Endothelial cell of umbilical vein (primary cell): ENCODE results near the gene ARID1B. TPM values are rescaled to one million over a fixed set of nuclear protein-coding genes. Genes with fewer than 3 reads are reported as not detected.

Source experiments
- BruUV-seq: library from RNA; stranded (reverse); fragments of 400-500 nt; replicated peaks from 2 replicates; lab custom pipeline; 2021; lab: Mats Ljungman, UMichigan
- CTCF ChIA-PET: fragments of 300-600, 350-600 bp; sonication (Branson Sonifier 250); formaldehyde crosslinking; loops from one replicate; lab custom pipeline; 2021; ENCODE audit warnings: antibody characterized with exemption, inconsistent platforms; lab: Charles Lee
- POLR2A ChIA-PET: fragments of 300-600, 350-600 bp; sonication (Branson Sonifier 250); formaldehyde crosslinking; loops from one replicate; lab custom pipeline; 2021; ENCODE audit warnings: antibody characterized with exemption, inconsistent platforms; lab: Charles Lee
- DNase-seq: peaks from one replicate; pipeline ENCODE4 v3.0.0-alpha.2; 2011; ENCODE audit warnings: low read depth, low spot score
- FAIRE-seq: peaks from 2 replicates; lab custom pipeline; 2011; peaks lifted over from hg19 to GRCh38; lab: Jason Lieb, UNC
- H2AFZ ChIP-seq: 2 replicates; pipeline ENCODE4 v1.6.0; 2012; ENCODE audit warnings: low read depth, low read length, control low read depth, inconsistent platforms
- H3K27ac ChIP-seq: 2 replicates; pipeline ENCODE4 v1.5.1; 2011; ENCODE audit warnings: low read depth, mild to moderate bottlenecking, control low read depth, low read length, moderate library complexity; ENCODE audit not compliant: insufficient read depth
- H3K27me3 ChIP-seq, 2 experiments: 2 replicates each; pipeline versions ENCODE4 v1.6.0 to v1.6.1; 2011; ENCODE audit warnings: low read length in 2 of 2, mixed read lengths in 1 of 2; ENCODE audit not compliant: control insufficient read depth in 2 of 2, insufficient read depth in 2 of 2
- H3K36me3 ChIP-seq, 2 experiments: 2 replicates in 1 of 2; 3 replicates in 1 of 2; pipeline ENCODE4 v1.5.1; 2011; ENCODE audit warnings: low read length in 2 of 2, mild to moderate bottlenecking in 1 of 2, moderate library complexity in 1 of 2; ENCODE audit not compliant: control insufficient read depth in 2 of 2, insufficient read depth in 2 of 2; ENCODE audit errors: extremely low read depth in 1 of 2
- H3K4me1 ChIP-seq: 3 replicates; pipeline ENCODE4 v1.5.1; 2011; ENCODE audit warnings: mild to moderate bottlenecking, low read length; ENCODE audit not compliant: control insufficient read depth, insufficient read depth; ENCODE audit errors: extremely low read depth
- H3K4me2 ChIP-seq: 2 replicates; pipeline ENCODE4 v1.6.1; 2011; ENCODE audit warnings: low read length, control low read depth, mixed read lengths; ENCODE audit not compliant: insufficient read depth
- H3K4me3 ChIP-seq, 3 experiments: fragments of 200-600 bp in 1 of 3; sonication (generic), shearing (Covaris generic) in 1 of 3; replicated peaks in 1 of 3; 2 replicates each; pipeline ENCODE4 v1.5.1; 2011 to 2016; ENCODE audit warnings: control low read depth in 3 of 3, low read length in 3 of 3, mild to moderate bottlenecking in 2 of 3, inconsistent platforms in 1 of 3, low read depth in 1 of 3, moderate library complexity in 1 of 3; ENCODE audit not compliant: insufficient read depth in 1 of 3
- H3K79me2 ChIP-seq: 2 replicates; pipeline ENCODE4 v1.6.0; 2012; ENCODE audit warnings: low read length, inconsistent platforms; ENCODE audit not compliant: control insufficient read depth, insufficient read depth
- H3K9ac ChIP-seq: replicated peaks from 2 replicates; pipeline ENCODE3; 2011; ENCODE audit warnings: low read length, control low read depth; ENCODE audit not compliant: insufficient read depth; ENCODE audit errors: extremely low read depth
- H3K9me1 ChIP-seq: replicated peaks from 3 replicates; pipeline ENCODE4 v1.6.0; 2011; ENCODE audit warnings: mild to moderate bottlenecking, low read length; ENCODE audit not compliant: control insufficient read depth, insufficient read depth; ENCODE audit errors: extremely low read depth
- H3K9me3 ChIP-seq: replicated peaks from 2 replicates; pipeline ENCODE4 v1.5.1; 2012; ENCODE audit warnings: low read length, inconsistent platforms; ENCODE audit not compliant: control insufficient read depth, insufficient read depth
- H4K20me1 ChIP-seq: replicated peaks from 2 replicates; pipeline ENCODE3; 2011; ENCODE audit warnings: mild to moderate bottlenecking, low read length; ENCODE audit not compliant: control insufficient read depth, insufficient read depth; ENCODE audit errors: extremely low read depth
- EZH2 ChIP-seq: IDR thresholded peaks from 2 replicates; pipeline ENCODE4 v1.6.1; 2012; ENCODE audit warnings: borderline replicate concordance, low read depth, mild to moderate bottlenecking, moderate library complexity, low read length, inconsistent platforms; ENCODE audit not compliant: severe bottlenecking
- FOS ChIP-seq: IDR thresholded peaks from 2 replicates; pipeline ENCODE4 v1.6.1; 2011; ENCODE audit warnings: mild to moderate bottlenecking, low read length, moderate library complexity, borderline replicate concordance; ENCODE audit not compliant: insufficient read depth
- GATA2 ChIP-seq: IDR thresholded peaks from 2 replicates; pipeline ENCODE4 v1.7.0; 2011; ENCODE audit warnings: low read depth, mild to moderate bottlenecking, moderate library complexity, mixed read lengths, low read length; ENCODE audit not compliant: insufficient read length, insufficient read depth
- JUN ChIP-seq: IDR thresholded peaks from 2 replicates; pipeline ENCODE4 v1.6.1; 2011; ENCODE audit warnings: borderline replicate concordance, low read depth; ENCODE audit not compliant: insufficient read length, insufficient read depth
- MAX ChIP-seq: IDR thresholded peaks from 2 replicates; pipeline ENCODE4 v1.6.1; 2011; ENCODE audit not compliant: insufficient read depth, insufficient read length
- MYC ChIP-seq: IDR thresholded peaks from one replicate; pipeline ENCODE4 v1.6.1; 2011; ENCODE audit warnings: mild to moderate bottlenecking, low read depth, low read length
- POLR2A ChIP-seq: IDR thresholded peaks from 2 replicates; pipeline ENCODE4 v1.6.1; 2012; ENCODE audit warnings: low read depth, mild to moderate bottlenecking, control low read depth, low read length
- POLR2AphosphoS5 ChIP-seq: IDR thresholded peaks from 2 replicates; pipeline ENCODE4 v1.6.1; 2012; ENCODE audit warnings: low read depth, mild to moderate bottlenecking, control low read depth, low read length, moderate library complexity; ENCODE audit not compliant: insufficient read depth
- dilution Hi-C: fragments of 300-500 bp; cut with MboI; formaldehyde crosslinking; loops from one replicate; pipeline ENCODE4 v1.15.0; 2019; ENCODE audit warnings: low sequenced_read_pairs; ENCODE audit not compliant: extremely low pct_ligation_motif_present
- intact Hi-C: fragments of 100-400 bp; cut with micrococcal nuclease; formaldehyde crosslinking; loops from one replicate; pipeline ENCODE4 v1.10.0; 2022
- polyA plus RNA-seq, 4 experiments: library from polyadenylated mRNA; depleted of rRNA in 3 of 4; stranded (reverse) in 3 of 4; unstranded in 1 of 4; fragments of >200 nt; gene quantifications; 2 replicates each; pipeline versions ENCODE4 v1.2.1 to v1.2.3, GENCODE V29; 2011 to 2012; ENCODE audit warnings: missing spikeins in 1 of 4
- total RNA-seq: library from RNA; stranded (reverse); gene quantifications from 2 replicates; pipeline ENCODE4 v1.2.3, GENCODE V29; 2021
- TF ChIP-seq, protein P1 (sequence below), 2 donors: IDR thresholded peaks; 1 replicate in 1 of 2; 2 replicates in 1 of 2; pipeline ENCODE4 v1.5.1; 2011; ENCODE audit warnings: low read length in 2 of 2, mild to moderate bottlenecking in 2 of 2, moderate library complexity in 2 of 2, control low read depth in 1 of 2, inconsistent platforms in 1 of 2, low read depth in 1 of 2; ENCODE audit not compliant: insufficient read depth in 1 of 2; ENCODE audit errors: extremely low read depth in 1 of 2

ARID1B gene
- total and polyA plus RNA-seq, 2 donors (not counting 3 experiments of a cell fraction or from before 2014, with no cell fraction given) = 21.8 to 89.5 TPM

GRCh38 chr6:157045831-157046454, 268.8 kb downstream of the ARID1B start:
- no peaks in the 10 kb centered on the region for H3K36me3 ChIP-seq
- no peak overlapping the region for H3K4me3 ChIP-seq
- peaks cover 2% of the 10 kb centered on the region for H4K20me1 ChIP-seq
- H3K9me1 ChIP-seq = peaks cover 4% of the 10 kb centered on the region
- TF ChIP-seq, protein P1, sequence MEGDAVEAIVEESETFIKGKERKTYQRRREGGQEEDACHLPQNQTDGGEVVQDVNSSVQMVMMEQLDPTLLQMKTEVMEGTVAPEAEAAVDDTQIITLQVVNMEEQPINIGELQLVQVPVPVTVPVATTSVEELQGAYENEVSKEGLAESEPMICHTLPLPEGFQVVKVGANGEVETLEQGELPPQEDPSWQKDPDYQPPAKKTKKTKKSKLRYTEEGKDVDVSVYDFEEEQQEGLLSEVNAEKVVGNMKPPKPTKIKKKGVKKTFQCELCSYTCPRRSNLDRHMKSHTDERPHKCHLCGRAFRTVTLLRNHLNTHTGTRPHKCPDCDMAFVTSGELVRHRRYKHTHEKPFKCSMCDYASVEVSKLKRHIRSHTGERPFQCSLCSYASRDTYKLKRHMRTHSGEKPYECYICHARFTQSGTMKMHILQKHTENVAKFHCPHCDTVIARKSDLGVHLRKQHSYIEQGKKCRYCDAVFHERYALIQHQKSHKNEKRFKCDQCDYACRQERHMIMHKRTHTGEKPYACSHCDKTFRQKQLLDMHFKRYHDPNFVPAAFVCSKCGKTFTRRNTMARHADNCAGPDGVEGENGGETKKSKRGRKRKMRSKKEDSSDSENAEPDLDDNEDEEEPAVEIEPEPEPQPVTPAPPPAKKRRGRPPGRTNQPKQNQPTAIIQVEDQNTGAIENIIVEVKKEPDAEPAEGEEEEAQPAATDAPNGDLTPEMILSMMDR (IDR thresholded peaks at IDR 0.05; ENCODE audit: extremely low read depth in 1 of 2, insufficient read depth in 1 of 2, low read depth in 1 of 2, low read length in 2 of 2) = peak; percentile 39 to 48
- TF ChIP-seq EZH2 = no peak
- H3K9me3 ChIP-seq = no peaks in the 10 kb centered on the region
- peak; percentile 44 for DNase-seq
- CTCF ChIA-PET = interaction anchor here (0.7 to 6.1 kb wide), 36 partner anchors 9 to 1734 kb away, joined by 3 to 63 read pairs (median 5); partner anchors contain the start of gene ARID1B
- H3K79me2 ChIP-seq = peaks cover 10% of the 10 kb centered on the region
- no peak for FAIRE-seq
- intact Hi-C loops = no loop called here
- H3K27me3 ChIP-seq = no peaks in the 10 kb centered on the region
- dilution Hi-C loops = no loop called here
- no peak overlapping the region for H2AFZ ChIP-seq
- POLR2A ChIA-PET = no interaction called here
- H3K4me1 ChIP-seq = peaks cover 14% of the 10 kb centered on the region
- H3K9ac ChIP-seq = no peak overlapping the region
- no peak overlapping the region for H3K4me2 ChIP-seq
- no peak overlapping the region for H3K27ac ChIP-seq
- BruUV-seq = no TSS peak

DNA sequence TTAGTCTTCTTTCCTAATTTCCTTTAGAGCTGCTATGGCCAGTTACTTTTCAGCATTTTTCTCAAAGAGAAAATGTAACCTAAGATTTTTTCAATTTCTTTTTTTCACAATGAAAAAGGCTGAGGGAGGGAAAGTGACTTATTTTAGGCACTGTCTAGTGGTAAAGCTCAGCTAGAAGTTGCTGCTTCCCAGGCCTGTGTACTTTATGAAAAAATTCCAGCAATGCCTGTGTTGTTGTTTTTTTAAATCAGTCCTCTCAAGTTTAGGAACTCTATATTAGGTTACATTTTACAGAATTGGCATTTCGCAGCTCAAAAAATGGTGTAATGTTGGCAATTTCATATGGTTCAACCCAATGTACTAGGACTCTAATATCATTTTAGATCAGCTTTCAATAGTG, 269.6 kb downstream of the ARID1B start:
- BruUV-seq = no TSS peak
- FAIRE-seq (no peak), DNase-seq (no peak)
- Histone ChIP-seq H3K9me3 (no peaks in the 10 kb centered on the region), H3K4me3 (no peak overlapping the region), H3K36me3 (no peaks in the 10 kb centered on the region), H4K20me1 (peaks cover 2% of the 10 kb centered on the region), H3K79me2 (peaks cover 10% of the 10 kb centered on the region), H3K4me2 (no peak overlapping the region), H3K27me3 (no peaks in the 10 kb centered on the region), H3K9me1 (peaks cover 4% of the 10 kb centered on the region), H3K4me1 (peaks cover 14% of the 10 kb centered on the region), H3K9ac (no peak overlapping the region), H2AFZ (no peak overlapping the region), H3K27ac (no peak overlapping the region)
- ChIA-PET CTCF (interaction anchor here (0.7 to 6.1 kb wide), 4 partner anchors 10 to 137 kb away, joined by 3 to 63 read pairs (median 22); no protein-coding TSS in a partner anchor), POLR2A (no interaction called here)
- intact Hi-C loops = no loop called here
- dilution Hi-C loops = no loop called here
- TF ChIP-seq, protein P1 (IDR thresholded peaks at IDR 0.05; ENCODE audit: extremely low read depth in 1 of 2, insufficient read depth in 1 of 2, low read depth in 1 of 2, low read length in 2 of 2) = no peak
- no peak for TF ChIP-seq MYC
- no peak for TF ChIP-seq FOS
- TF ChIP-seq EZH2 = no peak
- TF ChIP-seq GATA2 = no peak
- TF ChIP-seq MAX = no peak
- no peak for TF ChIP-seq POLR2AphosphoS5
- TF ChIP-seq POLR2A = no peak
- TF ChIP-seq JUN = no peak
